GM19193 (cell line): ENCODE results near the gene IRF6.

Experiments used
- POLR2A ChIP-seq: IDR thresholded peaks from 4 replicates; pipeline ENCODE4 v1.6.1; 2011; ENCODE audit not compliant: insufficient read depth, insufficient read length; ENCODE audit errors: extremely low read depth

IRF6 gene

DNA sequence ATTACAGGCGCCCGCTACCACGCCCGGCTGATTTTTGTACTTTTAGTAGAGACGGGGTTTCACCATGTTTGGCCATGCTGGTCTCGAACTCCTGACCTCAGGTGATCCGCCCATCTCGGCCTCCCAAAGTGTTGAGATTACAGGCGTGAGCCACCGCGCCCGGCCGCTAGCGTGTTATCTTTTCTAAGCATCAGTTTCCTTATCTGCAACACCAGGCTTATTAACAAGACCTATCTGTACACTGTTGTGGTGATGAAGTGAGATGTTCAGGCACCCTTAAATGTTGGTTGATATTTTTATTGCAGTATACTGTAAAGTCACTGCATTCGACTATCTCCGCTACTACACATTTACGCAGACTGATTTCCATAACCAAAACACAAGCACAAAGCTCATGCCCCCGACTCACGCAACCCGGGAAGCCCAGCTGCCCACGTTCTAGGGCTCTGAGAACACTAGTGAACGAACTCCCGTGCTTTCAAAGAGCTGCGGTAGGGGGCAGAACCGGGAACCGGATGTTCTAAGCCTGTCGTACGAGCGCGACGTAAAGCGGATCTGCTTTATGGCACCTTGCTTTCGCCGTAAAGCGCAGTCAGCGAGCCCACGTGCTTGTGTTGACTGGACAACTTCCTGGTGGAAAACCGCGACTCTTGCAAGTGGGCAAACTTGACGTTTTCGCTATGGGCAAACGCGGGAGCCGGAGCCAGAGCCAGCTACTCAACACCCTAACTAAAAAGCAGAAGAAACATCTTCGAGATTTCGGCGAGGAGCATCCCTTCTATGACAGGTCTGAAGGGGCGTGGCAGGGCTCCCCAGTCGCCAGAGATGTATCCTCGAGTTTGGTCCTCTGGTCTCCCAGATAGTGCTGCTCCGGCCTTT is 21.7 kb upstream of the IRF6 start, which contains the start of gene UTP25:
TSS of gene UTP25 (plus strand) at position 589 of the 879 bp plus-strand sequence. CDS start at position 681, 92 bp downstream.
- TF ChIP-seq POLR2A = peak; percentile 72

DNA sequence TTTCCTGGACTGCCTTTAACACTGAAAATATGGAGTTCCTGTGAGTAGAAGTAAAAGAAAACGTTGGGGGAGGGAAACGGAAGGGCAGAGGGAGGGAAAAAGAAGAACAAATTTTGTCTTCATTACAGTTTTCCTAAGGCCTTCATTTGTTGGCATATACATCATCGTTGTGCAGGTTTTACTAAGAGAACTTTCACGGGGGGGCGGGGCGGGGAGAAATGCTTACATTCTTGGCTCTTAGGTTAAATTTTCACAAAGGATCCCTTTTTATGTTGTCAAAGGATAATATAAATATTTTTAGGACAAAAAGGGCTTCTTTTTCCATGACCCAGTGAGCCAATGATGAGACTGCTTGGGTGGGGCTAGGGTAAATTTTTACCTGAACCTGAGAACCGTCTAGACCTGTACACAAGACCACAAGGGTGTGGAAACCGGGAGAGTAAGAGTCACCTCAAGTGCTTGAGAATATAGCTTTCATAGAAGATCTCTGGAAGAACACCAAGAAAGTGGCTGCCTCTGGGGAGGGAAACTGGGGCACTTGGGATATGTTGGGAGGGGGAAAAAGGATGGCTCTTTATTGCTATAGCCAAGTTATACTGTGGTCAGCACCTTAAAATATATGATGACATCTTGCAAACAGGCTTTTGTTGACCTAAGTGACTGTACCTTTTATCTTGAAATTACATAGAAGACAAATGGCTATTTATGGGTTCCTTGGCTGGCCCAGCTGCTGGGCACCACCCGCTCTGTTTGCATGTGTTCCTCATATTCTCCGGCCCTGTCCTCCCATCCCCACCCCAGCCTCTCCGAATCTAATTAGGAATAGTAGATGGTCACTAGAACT is 19.9 kb upstream of the IRF6 start:
- no peak for TF ChIP-seq POLR2A

DNA sequence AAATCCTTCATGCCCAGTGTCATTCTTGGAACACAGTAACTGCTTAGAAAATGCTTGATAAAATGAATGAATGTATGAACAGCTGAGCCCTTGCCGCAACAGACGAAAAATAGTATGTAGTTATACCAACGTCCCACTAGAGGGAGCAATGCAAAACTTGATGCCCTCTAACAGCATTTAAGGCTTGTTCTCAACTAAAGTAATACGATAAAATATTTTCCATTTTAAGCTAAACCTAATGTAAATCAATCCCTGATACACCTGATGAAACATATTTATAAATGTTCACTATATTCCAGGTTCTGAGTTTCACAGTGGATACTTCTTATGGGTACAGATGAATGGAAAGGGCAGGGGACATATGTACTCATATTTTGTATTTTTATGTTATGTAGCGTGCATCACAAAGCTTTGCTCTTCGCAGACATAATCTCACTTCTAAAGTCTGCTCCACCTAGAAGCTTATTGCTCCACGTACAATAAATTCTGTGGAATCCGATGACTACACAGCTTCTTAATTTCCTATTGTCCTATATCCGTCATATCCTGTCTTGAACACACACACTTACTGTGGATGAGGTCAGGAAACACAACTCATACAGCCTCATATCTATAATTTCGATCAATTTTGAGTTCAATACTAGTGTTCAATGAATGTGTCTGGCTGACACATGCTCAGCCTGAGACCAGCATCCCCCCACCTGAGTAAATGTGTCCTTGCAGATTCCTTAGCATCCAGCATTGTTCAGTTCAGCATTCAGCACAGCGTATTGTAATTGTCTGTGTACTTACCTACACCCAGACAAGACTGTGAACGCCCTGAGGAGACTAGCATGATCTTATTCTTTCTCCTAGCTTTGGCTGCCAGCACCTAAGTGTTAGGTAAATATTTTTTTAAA is 17.4 kb upstream of the IRF6 start:
- no peak for TF ChIP-seq POLR2A

DNA sequence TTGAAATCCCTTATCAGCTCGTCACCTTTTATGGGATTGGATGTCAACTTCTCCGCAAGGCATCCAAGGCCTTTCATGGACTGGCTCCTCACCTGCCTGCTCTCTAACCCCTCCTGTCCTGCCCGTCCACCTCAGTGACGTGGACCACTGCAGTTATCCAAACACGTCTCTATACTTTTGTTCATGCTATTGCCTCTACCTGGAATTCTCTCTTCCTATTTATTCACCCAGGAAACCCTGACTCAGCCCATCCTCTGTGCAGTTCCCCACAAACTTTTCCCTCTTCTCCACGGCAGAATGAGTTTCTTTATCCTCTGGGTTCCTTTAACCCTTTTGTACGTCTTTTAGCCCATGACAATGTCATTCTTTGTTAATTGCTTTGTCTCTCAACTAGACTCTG is 16.8 kb upstream of the IRF6 start:
- no peak for TF ChIP-seq POLR2A

GRCh38 chr1:209820986-209821385 is 15.0 kb upstream of the IRF6 start:
- TF ChIP-seq POLR2A = no peak

GRCh38 chr1:209819058-209819457 is 13.1 kb upstream of the IRF6 start:
- no peak for TF ChIP-seq POLR2A

DNA sequence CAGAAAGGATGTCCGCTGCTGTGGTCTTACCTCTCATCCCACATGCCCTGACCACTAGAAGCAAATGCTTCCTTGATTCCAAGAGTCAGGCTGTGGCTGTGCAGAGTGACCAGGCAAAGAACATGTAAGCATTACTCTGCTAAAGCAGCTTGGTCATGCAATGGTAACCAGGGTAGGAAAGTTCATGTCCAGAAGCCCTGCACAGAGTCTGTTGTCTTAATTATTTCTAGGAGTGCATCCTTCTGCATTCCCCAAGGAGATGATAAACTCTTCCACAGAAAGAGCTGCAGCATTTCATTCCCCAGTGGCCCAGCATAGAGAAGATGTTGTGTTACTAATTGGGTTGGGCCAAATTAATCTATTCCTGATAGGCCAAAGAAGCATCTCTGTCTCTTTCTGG is 11.7 kb upstream of the IRF6 start:
- TF ChIP-seq POLR2A = no peak

DNA sequence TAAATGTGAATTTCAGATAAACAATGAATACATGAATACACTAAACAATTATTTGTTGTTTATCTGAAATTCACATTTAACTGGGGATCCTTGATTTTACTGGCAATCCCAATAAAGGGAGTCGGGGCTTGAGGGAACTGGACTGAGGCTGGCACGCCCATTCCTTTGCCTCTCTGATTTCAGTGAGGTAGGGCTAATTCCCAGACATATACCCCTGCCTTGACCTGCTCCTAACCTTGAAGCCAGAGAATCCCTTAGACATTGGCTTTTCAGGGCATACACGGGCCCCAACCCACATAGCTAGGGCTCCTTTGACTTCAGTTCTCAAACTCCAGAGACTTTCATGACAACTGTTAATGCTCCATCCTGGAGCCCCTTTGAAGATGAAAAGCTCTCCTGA is 11.0 kb upstream of the IRF6 start:
- TF ChIP-seq POLR2A = no peak

- no peak for TF ChIP-seq POLR2A
Measured at GRCh38 chr1:209815931-209816341, 10.0 kb upstream of the IRF6 start.

DNA sequence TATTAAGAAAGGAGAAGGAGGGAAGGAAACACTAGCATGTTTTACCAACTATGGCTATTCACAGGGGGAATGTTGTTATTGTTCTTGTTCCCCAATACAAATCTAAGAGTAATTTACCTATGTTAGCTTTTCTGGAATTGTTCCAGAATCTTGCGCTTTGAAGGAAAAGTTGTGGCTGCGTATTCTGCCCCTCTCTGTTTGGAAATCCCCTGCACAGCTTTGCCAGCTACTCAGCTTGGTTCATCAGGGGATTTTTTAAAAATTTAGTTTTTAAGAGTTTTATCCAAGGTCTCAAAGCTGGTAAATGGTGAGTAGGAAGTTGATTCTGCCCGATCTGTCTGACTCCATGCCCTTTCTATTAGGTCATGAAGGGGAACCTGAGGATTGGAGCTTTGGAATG is 9.5 kb upstream of the IRF6 start:
- TF ChIP-seq POLR2A = no peak

- no peak for TF ChIP-seq POLR2A
Measured at GRCh38 chr1:209813902-209814301, 8.0 kb upstream of the IRF6 start.

- TF ChIP-seq POLR2A = no peak
Measured at GRCh38 chr1:209810783-209811182, 4.8 kb upstream of the IRF6 start.

DNA sequence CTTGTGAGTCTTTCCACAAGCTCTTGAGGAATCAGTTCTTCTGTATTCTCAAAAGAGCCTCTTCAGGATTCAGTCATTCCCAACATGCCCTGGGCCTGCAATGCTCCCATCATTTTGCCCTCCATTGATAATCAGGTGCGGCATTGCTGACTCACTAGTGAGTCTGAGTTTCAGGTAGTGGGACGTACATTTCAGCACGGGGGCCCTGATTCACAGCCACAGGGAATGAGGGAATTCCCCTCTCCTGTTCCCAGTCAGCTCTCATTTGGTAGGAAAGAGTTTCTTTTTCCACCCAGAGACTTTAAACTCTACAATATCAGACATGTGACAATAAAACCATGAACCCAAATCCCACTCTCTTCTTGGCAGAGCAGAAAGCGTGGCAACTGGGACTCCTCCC is 3.7 kb upstream of the IRF6 start:
- no peak for TF ChIP-seq POLR2A

DNA sequence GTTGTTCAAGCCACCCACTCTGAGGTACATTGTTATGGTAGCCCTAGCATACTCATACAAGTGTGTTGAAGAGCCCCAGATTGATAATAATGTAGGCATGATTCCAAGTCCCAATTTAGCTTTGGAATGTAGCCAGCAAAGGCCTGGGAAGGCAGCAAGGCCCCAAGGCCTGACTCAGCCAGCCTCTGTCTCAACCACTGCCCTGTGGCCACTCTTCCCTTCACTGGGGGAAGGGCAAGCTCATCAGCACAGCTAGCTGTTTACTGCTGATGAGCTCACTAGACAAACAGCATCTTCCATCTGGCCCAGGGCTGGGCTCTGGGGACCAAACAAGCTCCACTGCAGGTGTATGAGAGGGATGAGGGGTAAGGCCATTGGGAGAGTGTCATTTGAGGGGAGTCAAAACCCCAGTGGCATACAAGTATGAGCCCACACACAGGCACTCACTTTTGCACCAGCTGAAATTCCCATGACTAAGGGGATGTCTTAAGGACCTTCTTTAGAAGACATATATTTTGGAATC is 2.2 kb upstream of the IRF6 start:
- no peak for TF ChIP-seq POLR2A
